Measurements from ENCODE around the gene ATOSB. TPM values are rescaled to one million over a fixed set of nuclear protein-coding genes. Genes with fewer than 3 reads are reported as not detected.

The ATOSB gene
- total RNA-seq, 3 donors from 2014 or later (not counting 1 experiment from before 2014, with no cell fraction given) = 21.0 to 28.3 (median 23.9) TPM

DNA sequence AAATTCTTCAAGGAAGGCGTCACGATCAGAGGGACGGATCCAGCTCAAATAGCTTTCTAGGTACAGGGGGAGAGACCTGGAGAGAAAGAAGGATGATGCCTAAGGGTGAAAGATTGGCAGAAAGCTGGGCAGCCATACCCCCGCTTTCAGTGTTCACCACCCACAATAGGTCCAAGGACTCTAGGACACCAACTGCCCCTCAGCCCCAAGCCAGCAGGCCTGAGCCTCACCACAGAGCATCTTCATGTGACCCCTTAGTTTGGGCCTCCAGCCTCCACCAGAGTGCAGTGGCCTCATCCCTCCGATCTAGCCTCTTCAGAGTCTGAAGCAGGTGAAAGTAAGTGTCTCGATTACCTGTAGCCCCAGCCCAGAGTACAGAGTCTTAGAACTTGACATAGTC is 41.5 kb downstream of the ATOSB start:
- intact Hi-C loops (cut with micrococcal nuclease) = no loop called here
- no peak overlapping the region for H3K4me3 Mint-ChIP-seq

DNA sequence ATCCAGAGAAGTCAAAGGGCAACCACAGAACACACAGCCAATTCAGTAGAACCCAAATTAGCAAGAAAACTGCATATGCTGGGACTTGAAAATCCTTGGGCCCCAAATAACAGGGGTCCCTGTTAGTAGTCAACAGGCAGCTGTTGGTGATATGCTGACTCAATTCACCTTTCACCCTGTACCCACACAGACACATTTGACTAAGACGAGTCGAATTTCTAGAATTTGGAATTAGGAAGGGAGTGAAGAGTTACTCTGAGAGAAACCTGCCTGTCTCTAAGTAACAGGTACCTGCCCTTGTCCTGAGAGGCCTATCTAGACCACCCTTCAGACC is 42.4 kb downstream of the ATOSB start:
- H3K4me1 Mint-ChIP-seq = peaks cover 42 to 50% of the 10 kb centered on the region in 2 donors
- ATAC-seq = no peak
- no peak for DNase-seq
- no peaks in the 10 kb centered on the region for H3K36me3 Mint-ChIP-seq
- intact Hi-C loops (cut with micrococcal nuclease) = loop anchor here (2.0 kb wide), 2 partner anchors 30 to 532 kb away; partner anchors contain the start of genes STOML2 and TESK1
- no peaks in the 10 kb centered on the region for H3K9me3 ChIP-seq (ENCODE audit: control insufficient read depth, insufficient read depth, low read length)
- peaks cover 32% of the 10 kb centered on the region for H3K4me1 ChIP-seq (ENCODE audit: control insufficient read depth, insufficient read depth, low read length)
- WGBS (ENCODE audit: insufficient coverage) = no CpG with 5 or more reads among the region's 2 CpGs
- no peak overlapping the region for H3K4me3 ChIP-seq (ENCODE audit: low read length)
- no peaks in the 10 kb centered on the region for H3K27me3 ChIP-seq (ENCODE audit: control insufficient read depth, insufficient read depth, low read length)
- TF ChIP-seq, protein P1, sequence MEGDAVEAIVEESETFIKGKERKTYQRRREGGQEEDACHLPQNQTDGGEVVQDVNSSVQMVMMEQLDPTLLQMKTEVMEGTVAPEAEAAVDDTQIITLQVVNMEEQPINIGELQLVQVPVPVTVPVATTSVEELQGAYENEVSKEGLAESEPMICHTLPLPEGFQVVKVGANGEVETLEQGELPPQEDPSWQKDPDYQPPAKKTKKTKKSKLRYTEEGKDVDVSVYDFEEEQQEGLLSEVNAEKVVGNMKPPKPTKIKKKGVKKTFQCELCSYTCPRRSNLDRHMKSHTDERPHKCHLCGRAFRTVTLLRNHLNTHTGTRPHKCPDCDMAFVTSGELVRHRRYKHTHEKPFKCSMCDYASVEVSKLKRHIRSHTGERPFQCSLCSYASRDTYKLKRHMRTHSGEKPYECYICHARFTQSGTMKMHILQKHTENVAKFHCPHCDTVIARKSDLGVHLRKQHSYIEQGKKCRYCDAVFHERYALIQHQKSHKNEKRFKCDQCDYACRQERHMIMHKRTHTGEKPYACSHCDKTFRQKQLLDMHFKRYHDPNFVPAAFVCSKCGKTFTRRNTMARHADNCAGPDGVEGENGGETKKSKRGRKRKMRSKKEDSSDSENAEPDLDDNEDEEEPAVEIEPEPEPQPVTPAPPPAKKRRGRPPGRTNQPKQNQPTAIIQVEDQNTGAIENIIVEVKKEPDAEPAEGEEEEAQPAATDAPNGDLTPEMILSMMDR (IDR thresholded peaks at IDR 0.05) = no peak
- H3K36me3 ChIP-seq (ENCODE audit: control insufficient read depth, insufficient read depth, low read length) = peaks cover 9% of the 10 kb centered on the region
- no peaks in the 10 kb centered on the region for H3K27me3 Mint-ChIP-seq (ENCODE audit: low read depth in 2 of 2)
- no peaks in the 10 kb centered on the region for H3K9me3 Mint-ChIP-seq
- H3K27ac ChIP-seq (ENCODE audit: low read length) = peak overlapping the region; percentile 96
- peak overlapping the region; percentile 88 to 94 for H3K27ac Mint-ChIP-seq
- peak overlapping the region; percentile 88 for H3K4me3 Mint-ChIP-seq

More for the DNA sequence above, 41.5 kb downstream of the ATOSB start:
- Histone ChIP-seq H3K36me3 (ENCODE audit: control insufficient read depth, insufficient read depth, low read length) (peaks cover 6% of the 10 kb centered on the region), H3K4me1 (ENCODE audit: control insufficient read depth, insufficient read depth, low read length) (peaks cover 37% of the 10 kb centered on the region), H3K27me3 (ENCODE audit: control insufficient read depth, insufficient read depth, low read length) (no peaks in the 10 kb centered on the region), H3K9me3 (ENCODE audit: control insufficient read depth, insufficient read depth, low read length) (no peaks in the 10 kb centered on the region), H3K27ac (ENCODE audit: low read length) (no peak overlapping the region), H3K4me3 (ENCODE audit: low read length) (no peak overlapping the region)
- no peak for ATAC-seq
- peaks cover 42 to 48% of the 10 kb centered on the region in 2 donors for H3K4me1 Mint-ChIP-seq
- TF ChIP-seq, protein P1 (IDR thresholded peaks at IDR 0.05) = no peak
- H3K36me3 Mint-ChIP-seq = no peaks in the 10 kb centered on the region
- peak overlapping the region; percentile 11 to 94 for H3K27ac Mint-ChIP-seq
- 95% methylated on average over 6 of the region's 6 CpGs for WGBS (ENCODE audit: insufficient coverage)
- H3K9me3 Mint-ChIP-seq = no peaks in the 10 kb centered on the region
- DNase-seq = no peak
- H3K27me3 Mint-ChIP-seq (ENCODE audit: low read depth in 2 of 2) = no peaks in the 10 kb centered on the region

DNA sequence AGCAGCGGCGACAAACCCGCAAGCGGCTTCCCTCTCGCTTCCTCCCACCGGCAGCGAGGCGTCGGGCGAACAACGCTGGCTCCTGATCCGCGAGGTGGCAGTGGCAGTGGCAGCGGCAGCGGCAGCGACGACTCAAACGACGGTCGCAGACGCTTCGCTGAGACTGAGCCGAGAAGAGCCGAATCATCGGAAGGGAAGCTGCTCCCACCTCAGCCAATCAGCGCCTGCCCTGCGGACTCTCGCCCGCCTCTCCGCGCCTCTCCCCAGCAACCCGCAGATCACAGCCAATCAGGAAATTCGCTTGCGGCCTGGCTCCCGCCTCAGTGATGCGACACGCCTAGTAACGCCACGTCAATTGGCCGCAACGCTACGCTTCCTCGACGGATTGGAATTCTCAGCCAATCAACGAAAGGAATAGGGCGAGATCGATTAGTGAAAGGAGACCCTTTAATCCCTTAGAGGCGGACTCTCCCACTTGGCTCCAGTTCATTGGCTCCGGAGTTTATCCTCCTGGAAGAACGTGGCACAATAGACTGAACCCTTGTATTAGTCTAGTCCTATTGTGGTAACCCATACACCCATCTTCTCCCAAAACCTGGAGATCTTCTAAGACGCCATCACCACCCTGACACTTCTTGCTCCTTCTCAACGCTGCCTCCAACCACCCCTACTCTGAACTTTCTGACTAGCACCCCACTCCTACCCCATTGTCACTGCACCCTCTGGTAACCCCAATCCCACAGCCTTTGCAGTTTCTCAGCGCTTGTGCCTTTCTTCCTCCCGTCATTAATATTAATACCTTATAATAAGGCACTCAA is 43.0 kb downstream of the ATOSB start, which contains the start of gene VCP:
TSS of gene VCP (minus strand) at position 165 of the 818 bp plus-strand sequence. CDS start 272 bp downstream, outside the sequence.
- Histone ChIP-seq H3K36me3 (ENCODE audit: control insufficient read depth, insufficient read depth, low read length) (peaks cover 14% of the 10 kb centered on the region), H3K9me3 (ENCODE audit: control insufficient read depth, insufficient read depth, low read length) (no peaks in the 10 kb centered on the region), H3K27me3 (ENCODE audit: control insufficient read depth, insufficient read depth, low read length) (no peaks in the 10 kb centered on the region), H3K27ac (ENCODE audit: low read length) (peak within 1 kb of the TSS; percentile 96), H3K4me3 (ENCODE audit: low read length) (peak within 1 kb of the TSS; percentile 74), H3K4me1 (ENCODE audit: control insufficient read depth, insufficient read depth, low read length) (peaks cover 37% of the 10 kb centered on the region)
- TF ChIP-seq, protein P1 (IDR thresholded peaks at IDR 0.05) = no peak
- Mint-ChIP-seq H3K27me3 (ENCODE audit: low read depth in 2 of 2) (no peaks in the 10 kb centered on the region), H3K4me3 (peak within 1 kb of the TSS; percentile 88), H3K4me1 (peaks cover 45 to 50% of the 10 kb centered on the region in 2 donors), H3K9me3 (no peaks in the 10 kb centered on the region), H3K36me3 (no peaks in the 10 kb centered on the region), H3K27ac (peak within 1 kb of the TSS; percentile 88 to 94)
- DNase-seq (peak; percentile 95 to 99), ATAC-seq (peak; percentile 84 to 94 (median 86))
- intact Hi-C loops (cut with micrococcal nuclease) = loop anchor here (1.0 to 2.0 kb wide), 5 partner anchors 24 to 532 kb away; partner anchors contain the start of genes ATOSB, DNAJB5, PIGO and STOML2
- 4% methylated on average over 54 of the region's 54 CpGs for WGBS (ENCODE audit: insufficient coverage)
